GM12878 (cell line): Measurements from ENCODE around the gene NPRL2. TPM values are rescaled to one million over a fixed set of nuclear protein-coding genes. Genes with fewer than 3 reads are reported as not detected.

Source experiments
- CHD1 ChIP-seq: IDR thresholded peaks from 2 replicates; pipeline ENCODE4 v1.6.1; 2012; ENCODE audit warnings: low read depth, low read length, improper control_type of control experiment
- DPF2 ChIP-seq: fragments of 450-650 bp; IDR thresholded peaks from 2 replicates; pipeline ENCODE4 v1.6.1; 2017; ENCODE audit warnings: mild to moderate bottlenecking
- NR2F1 ChIP-seq: fragments of 450-650 bp; conservative IDR thresholded peaks from 2 replicates; pipeline ENCODE4 v1.6.1; 2017; ENCODE audit warnings: mild to moderate bottlenecking
- RAD21 ChIP-seq: IDR thresholded peaks from 2 replicates; pipeline ENCODE4 v1.6.1; 2011; ENCODE audit warnings: mild to moderate bottlenecking, low read depth, low read length, moderate library complexity; ENCODE audit not compliant: insufficient read depth
- SUPT20H ChIP-seq: IDR thresholded peaks from 2 replicates; pipeline ENCODE4 v1.6.1; 2011; ENCODE audit warnings: low read depth, mild to moderate bottlenecking, low read length, moderate library complexity, borderline replicate concordance; ENCODE audit not compliant: control insufficient read depth
- TAF1 ChIP-seq: IDR thresholded peaks from 2 replicates; pipeline ENCODE4 v1.6.1; 2011; ENCODE audit warnings: mild to moderate bottlenecking, low read depth, low read length, borderline replicate concordance
- polyA plus RNA-seq, 11 experiments: library from polyadenylated mRNA; depleted of rRNA in 4 of 11; unstranded in 6 of 11; stranded (reverse) in 5 of 11; fragments of >200 nt; fragmentation: Nextera tagmentation in 4 of 11; fragmentation: Illumina TruSeq in 1 of 11; extraction: Ambion mirVana in 4 of 11; extraction: Trizol in 1 of 11; gene quantifications; 1 replicate in 1 of 11; 2 replicates in 10 of 11; pipeline versions ENCODE4 v1.2.1 to v1.2.3, GENCODE V29; 2011 to 2016; ENCODE audit warnings: inconsistent platforms in 2 of 11, missing spikeins in 2 of 11, low read depth in 1 of 11
- total RNA-seq, 4 experiments: library from RNA; depleted of rRNA in 3 of 4; stranded (reverse); fragments of >200 nt in 3 of 4; fragmentation: Illumina TruSeq in 1 of 4; extraction: Trizol in 1 of 4; gene quantifications; 2 replicates each; pipeline versions ENCODE4 v1.2.1 to v1.2.3, GENCODE V29; 2013 to 2021
- TF ChIP-seq, protein P1 (sequence below): fragments of 450-650 bp; IDR thresholded peaks from 2 replicates; pipeline ENCODE4 v1.6.1; 2018; ENCODE audit warnings: borderline replicate concordance, mild to moderate bottlenecking; ENCODE audit not compliant: partially characterized antibody
- TF ChIP-seq, protein P2 (sequence below): fragments of 450-650 bp; IDR thresholded peaks from 2 replicates; pipeline ENCODE4 v1.6.1; 2016; ENCODE audit warnings: mild to moderate bottlenecking, moderate library complexity, borderline replicate concordance
- TF ChIP-seq, protein P3 (sequence below): fragments of 450-650 bp; IDR thresholded peaks from 2 replicates; pipeline ENCODE4 v1.6.1; 2017; ENCODE audit warnings: mild to moderate bottlenecking, moderate library complexity
- TF ChIP-seq, protein P4 (sequence below): fragments of 450-650 bp; IDR thresholded peaks from 2 replicates; pipeline ENCODE4 v1.6.1; 2018; ENCODE audit warnings: mild to moderate bottlenecking, low read depth, moderate library complexity; ENCODE audit not compliant: partially characterized antibody
- TF ChIP-seq, protein P5 (sequence below), 3 experiments: IDR thresholded peaks in 2 of 3; conservative IDR thresholded peaks in 1 of 3; 2 replicates each; pipeline ENCODE4 v1.5.1; 2011; ENCODE audit warnings: low read depth in 3 of 3, low read length in 3 of 3, mild to moderate bottlenecking in 3 of 3, control low read depth in 2 of 3, moderate library complexity in 2 of 3, inconsistent platforms in 1 of 3, mixed read lengths in 1 of 3; ENCODE audit not compliant: control insufficient read depth in 2 of 3, insufficient read depth in 1 of 3; ENCODE audit errors: extremely low read depth in 1 of 3

The NPRL2 gene
- total and polyA plus RNA-seq, 10 of the 15 experiments (the other 5 are each of a cell fraction or from before 2014, with no cell fraction given), result 17.8 to 54.2 (median 32.9) TPM

DNA sequence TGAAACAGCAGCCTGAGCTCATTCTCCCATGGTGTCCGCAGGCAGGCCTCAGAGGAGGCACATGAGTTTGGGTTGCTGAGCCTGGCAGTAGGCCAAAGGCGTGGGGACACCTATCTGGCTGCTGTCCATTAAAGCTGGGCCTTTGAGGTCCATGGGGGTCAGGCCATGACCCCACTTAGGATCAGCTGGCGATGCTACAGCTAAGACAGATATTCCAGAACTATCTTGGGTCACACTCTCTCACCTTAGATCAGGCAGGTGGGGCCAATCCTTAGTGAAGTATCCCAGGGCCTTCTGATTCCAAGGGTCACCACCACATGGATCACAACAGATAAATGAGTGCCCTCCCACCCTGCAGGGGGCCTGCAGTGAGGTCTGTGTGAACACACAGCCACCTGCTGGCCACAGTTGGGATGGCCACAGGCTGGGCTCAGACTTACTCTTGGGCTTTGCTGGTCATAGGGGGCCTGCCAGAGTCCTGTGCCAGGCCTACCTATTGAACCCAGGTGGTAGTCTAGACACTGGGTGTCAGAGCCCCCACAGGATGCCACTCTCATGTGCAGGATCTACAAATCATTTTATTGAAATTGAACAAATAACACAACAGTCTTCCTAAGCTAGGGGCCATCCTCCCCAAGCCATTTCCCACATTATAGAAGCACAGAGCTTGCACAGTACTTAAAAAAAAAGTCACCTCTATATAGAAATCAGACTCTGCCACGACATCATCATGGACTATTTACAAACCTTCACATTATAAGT lies 26.0 kb downstream of the NPRL2 start (continued):
- TF ChIP-seq, protein P1, sequence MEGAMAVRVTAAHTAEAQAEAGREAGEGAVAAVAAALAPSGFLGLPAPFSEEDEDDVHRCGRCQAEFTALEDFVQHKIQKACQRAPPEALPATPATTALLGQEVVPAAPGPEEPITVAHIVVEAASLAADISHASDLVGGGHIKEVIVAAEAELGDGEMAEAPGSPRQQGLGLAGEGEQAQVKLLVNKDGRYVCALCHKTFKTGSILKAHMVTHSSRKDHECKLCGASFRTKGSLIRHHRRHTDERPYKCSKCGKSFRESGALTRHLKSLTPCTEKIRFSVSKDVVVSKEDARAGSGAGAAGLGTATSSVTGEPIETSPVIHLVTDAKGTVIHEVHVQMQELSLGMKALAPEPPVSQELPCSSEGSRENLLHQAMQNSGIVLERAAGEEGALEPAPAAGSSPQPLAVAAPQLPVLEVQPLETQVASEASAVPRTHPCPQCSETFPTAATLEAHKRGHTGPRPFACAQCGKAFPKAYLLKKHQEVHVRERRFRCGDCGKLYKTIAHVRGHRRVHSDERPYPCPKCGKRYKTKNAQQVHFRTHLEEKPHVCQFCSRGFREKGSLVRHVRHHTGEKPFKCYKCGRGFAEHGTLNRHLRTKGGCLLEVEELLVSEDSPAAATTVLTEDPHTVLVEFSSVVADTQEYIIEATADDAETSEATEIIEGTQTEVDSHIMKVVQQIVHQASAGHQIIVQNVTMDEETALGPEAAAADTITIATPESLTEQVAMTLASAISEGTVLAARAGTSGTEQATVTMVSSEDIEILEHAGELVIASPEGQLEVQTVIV, result no peak
- TF ChIP-seq TAF1 (no peak), CHD1 (no peak), SUPT20H (no peak), DPF2 (no peak), RAD21 (peak; percentile 66), NR2F1 (0 out of 2 replicates have a peak, but pooled peaks have one; percentile 26)
- TF ChIP-seq, protein P2, sequence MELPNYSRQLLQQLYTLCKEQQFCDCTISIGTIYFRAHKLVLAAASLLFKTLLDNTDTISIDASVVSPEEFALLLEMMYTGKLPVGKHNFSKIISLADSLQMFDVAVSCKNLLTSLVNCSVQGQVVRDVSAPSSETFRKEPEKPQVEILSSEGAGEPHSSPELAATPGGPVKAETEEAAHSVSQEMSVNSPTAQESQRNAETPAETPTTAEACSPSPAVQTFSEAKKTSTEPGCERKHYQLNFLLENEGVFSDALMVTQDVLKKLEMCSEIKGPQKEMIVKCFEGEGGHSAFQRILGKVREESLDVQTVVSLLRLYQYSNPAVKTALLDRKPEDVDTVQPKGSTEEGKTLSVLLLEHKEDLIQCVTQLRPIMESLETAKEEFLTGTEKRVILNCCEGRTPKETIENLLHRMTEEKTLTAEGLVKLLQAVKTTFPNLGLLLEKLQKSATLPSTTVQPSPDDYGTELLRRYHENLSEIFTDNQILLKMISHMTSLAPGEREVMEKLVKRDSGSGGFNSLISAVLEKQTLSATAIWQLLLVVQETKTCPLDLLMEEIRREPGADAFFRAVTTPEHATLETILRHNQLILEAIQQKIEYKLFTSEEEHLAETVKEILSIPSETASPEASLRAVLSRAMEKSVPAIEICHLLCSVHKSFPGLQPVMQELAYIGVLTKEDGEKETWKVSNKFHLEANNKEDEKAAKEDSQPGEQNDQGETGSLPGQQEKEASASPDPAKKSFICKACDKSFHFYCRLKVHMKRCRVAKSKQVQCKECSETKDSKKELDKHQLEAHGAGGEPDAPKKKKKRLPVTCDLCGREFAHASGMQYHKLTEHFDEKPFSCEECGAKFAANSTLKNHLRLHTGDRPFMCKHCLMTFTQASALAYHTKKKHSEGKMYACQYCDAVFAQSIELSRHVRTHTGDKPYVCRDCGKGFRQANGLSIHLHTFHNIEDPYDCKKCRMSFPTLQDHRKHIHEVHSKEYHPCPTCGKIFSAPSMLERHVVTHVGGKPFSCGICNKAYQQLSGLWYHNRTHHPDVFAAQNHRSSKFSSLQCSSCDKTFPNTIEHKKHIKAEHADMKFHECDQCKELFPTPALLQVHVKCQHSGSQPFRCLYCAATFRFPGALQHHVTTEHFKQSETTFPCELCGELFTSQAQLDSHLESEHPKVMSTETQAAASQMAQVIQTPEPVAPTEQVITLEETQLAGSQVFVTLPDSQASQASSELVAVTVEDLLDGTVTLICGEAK, result no peak
- TF ChIP-seq, protein P3, sequence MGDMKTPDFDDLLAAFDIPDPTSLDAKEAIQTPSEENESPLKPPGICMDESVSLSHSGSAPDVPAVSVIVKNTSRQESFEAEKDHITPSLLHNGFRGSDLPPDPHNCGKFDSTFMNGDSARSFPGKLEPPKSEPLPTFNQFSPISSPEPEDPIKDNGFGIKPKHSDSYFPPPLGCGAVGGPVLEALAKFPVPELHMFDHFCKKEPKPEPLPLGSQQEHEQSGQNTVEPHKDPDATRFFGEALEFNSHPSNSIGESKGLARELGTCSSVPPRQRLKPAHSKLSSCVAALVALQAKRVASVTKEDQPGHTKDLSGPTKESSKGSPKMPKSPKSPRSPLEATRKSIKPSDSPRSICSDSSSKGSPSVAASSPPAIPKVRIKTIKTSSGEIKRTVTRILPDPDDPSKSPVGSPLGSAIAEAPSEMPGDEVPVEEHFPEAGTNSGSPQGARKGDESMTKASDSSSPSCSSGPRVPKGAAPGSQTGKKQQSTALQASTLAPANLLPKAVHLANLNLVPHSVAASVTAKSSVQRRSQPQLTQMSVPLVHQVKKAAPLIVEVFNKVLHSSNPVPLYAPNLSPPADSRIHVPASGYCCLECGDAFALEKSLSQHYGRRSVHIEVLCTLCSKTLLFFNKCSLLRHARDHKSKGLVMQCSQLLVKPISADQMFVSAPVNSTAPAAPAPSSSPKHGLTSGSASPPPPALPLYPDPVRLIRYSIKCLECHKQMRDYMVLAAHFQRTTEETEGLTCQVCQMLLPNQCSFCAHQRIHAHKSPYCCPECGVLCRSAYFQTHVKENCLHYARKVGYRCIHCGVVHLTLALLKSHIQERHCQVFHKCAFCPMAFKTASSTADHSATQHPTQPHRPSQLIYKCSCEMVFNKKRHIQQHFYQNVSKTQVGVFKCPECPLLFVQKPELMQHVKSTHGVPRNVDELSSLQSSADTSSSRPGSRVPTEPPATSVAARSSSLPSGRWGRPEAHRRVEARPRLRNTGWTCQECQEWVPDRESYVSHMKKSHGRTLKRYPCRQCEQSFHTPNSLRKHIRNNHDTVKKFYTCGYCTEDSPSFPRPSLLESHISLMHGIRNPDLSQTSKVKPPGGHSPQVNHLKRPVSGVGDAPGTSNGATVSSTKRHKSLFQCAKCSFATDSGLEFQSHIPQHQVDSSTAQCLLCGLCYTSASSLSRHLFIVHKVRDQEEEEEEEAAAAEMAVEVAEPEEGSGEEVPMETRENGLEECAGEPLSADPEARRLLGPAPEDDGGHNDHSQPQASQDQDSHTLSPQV, result no peak
- TF ChIP-seq, protein P4, sequence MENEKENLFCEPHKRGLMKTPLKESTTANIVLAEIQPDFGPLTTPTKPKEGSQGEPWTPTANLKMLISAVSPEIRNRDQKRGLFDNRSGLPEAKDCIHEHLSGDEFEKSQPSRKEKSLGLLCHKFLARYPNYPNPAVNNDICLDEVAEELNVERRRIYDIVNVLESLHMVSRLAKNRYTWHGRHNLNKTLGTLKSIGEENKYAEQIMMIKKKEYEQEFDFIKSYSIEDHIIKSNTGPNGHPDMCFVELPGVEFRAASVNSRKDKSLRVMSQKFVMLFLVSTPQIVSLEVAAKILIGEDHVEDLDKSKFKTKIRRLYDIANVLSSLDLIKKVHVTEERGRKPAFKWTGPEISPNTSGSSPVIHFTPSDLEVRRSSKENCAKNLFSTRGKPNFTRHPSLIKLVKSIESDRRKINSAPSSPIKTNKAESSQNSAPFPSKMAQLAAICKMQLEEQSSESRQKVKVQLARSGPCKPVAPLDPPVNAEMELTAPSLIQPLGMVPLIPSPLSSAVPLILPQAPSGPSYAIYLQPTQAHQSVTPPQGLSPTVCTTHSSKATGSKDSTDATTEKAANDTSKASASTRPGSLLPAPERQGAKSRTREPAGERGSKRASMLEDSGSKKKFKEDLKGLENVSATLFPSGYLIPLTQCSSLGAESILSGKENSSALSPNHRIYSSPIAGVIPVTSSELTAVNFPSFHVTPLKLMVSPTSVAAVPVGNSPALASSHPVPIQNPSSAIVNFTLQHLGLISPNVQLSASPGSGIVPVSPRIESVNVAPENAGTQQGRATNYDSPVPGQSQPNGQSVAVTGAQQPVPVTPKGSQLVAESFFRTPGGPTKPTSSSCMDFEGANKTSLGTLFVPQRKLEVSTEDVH, result no peak
- TF ChIP-seq, protein P5, sequence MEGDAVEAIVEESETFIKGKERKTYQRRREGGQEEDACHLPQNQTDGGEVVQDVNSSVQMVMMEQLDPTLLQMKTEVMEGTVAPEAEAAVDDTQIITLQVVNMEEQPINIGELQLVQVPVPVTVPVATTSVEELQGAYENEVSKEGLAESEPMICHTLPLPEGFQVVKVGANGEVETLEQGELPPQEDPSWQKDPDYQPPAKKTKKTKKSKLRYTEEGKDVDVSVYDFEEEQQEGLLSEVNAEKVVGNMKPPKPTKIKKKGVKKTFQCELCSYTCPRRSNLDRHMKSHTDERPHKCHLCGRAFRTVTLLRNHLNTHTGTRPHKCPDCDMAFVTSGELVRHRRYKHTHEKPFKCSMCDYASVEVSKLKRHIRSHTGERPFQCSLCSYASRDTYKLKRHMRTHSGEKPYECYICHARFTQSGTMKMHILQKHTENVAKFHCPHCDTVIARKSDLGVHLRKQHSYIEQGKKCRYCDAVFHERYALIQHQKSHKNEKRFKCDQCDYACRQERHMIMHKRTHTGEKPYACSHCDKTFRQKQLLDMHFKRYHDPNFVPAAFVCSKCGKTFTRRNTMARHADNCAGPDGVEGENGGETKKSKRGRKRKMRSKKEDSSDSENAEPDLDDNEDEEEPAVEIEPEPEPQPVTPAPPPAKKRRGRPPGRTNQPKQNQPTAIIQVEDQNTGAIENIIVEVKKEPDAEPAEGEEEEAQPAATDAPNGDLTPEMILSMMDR (IDR thresholded peaks at IDR 0.05 in 2 of 3, conservative IDR thresholded peaks at IDR 0.05 in 1 of 3; ENCODE audit: control insufficient read depth in 2 of 3, extremely low read depth in 1 of 3, insufficient read depth in 1 of 3, low read depth in 3 of 3, low read length in 3 of 3), result peak; percentile 77 to 83 (median 80)
